H9 (cell line): ENCODE results near the gene HOXA7. TPM values are rescaled to one million over a fixed set of nuclear protein-coding genes. Genes with fewer than 3 reads are reported as not detected.

ENCODE experiments used
- DNase-seq: peaks from one replicate; pipeline ENCODE4 v3.0.0-alpha.2; 2017
- H2AFZ ChIP-seq: one replicate; pipeline ENCODE4 v1.6.1; 2013; ENCODE audit warnings: mild to moderate bottlenecking, low read length, control low read depth, moderate library complexity
- H2AK5ac ChIP-seq: 2 replicates; pipeline ENCODE4 v1.6.1; 2013; ENCODE audit warnings: low read length, control low read depth, mixed read lengths; ENCODE audit not compliant: insufficient read length
- H2BK120ac ChIP-seq: one replicate; pipeline ENCODE4 v1.6.1; 2013; ENCODE audit warnings: low read depth, mild to moderate bottlenecking, low read length, control low read depth, inconsistent platforms; ENCODE audit not compliant: poor library complexity, severe bottlenecking
- H2BK12ac ChIP-seq: 2 replicates; pipeline ENCODE4 v1.6.1; 2013; ENCODE audit warnings: low read length, control low read depth, mixed read lengths, low read depth; ENCODE audit not compliant: insufficient read length
- H2BK15ac ChIP-seq: 2 replicates; pipeline ENCODE4 v1.6.1; 2013; ENCODE audit warnings: low read depth, low read length, control low read depth
- H2BK20ac ChIP-seq: one replicate; pipeline ENCODE4 v1.6.1; 2013; ENCODE audit warnings: low read depth, mild to moderate bottlenecking, low read length, control low read depth, inconsistent platforms; ENCODE audit not compliant: poor library complexity, severe bottlenecking
- H2BK5ac ChIP-seq: 2 replicates; pipeline ENCODE4 v1.6.1; 2013; ENCODE audit warnings: low read length, control low read depth, mixed read lengths; ENCODE audit not compliant: insufficient read length
- H3K14ac ChIP-seq: 2 replicates; pipeline ENCODE4 v1.6.1; 2013; ENCODE audit warnings: low read length, control low read depth; ENCODE audit not compliant: insufficient read depth
- H3K18ac ChIP-seq: 2 replicates; pipeline ENCODE4 v1.6.1; 2013; ENCODE audit warnings: low read depth, mild to moderate bottlenecking, mixed read lengths, low read length, control low read depth; ENCODE audit not compliant: insufficient read length
- H3K23ac ChIP-seq: 2 replicates; pipeline ENCODE4 v1.6.1; 2013; ENCODE audit warnings: low read length, control low read depth, mixed read lengths, low read depth; ENCODE audit not compliant: insufficient read length
- H3K23me2 ChIP-seq: 2 replicates; pipeline ENCODE4 v1.6.1; 2013; ENCODE audit warnings: low read depth, mild to moderate bottlenecking, mixed read lengths, low read length, control low read depth; ENCODE audit not compliant: insufficient read length, poor library complexity, severe bottlenecking
- H3K27ac ChIP-seq: 2 replicates; pipeline ENCODE4 v1.5.1; 2013; ENCODE audit warnings: low read length, control low read depth, mixed read lengths, low read depth; ENCODE audit not compliant: insufficient read length
- H3K27me3 ChIP-seq: 2 replicates; pipeline ENCODE4 v1.6.1; 2013; ENCODE audit warnings: low read length, control low read depth, inconsistent platforms; ENCODE audit not compliant: insufficient read depth
- H3K4ac ChIP-seq: 2 replicates; pipeline ENCODE4 v1.6.1; 2013; ENCODE audit warnings: low read depth, mild to moderate bottlenecking, control low read depth, inconsistent platforms, low read length, moderate library complexity
- H3K4me1 ChIP-seq: 2 replicates; pipeline ENCODE4 v1.6.1; 2013; ENCODE audit warnings: low read length, control low read depth, inconsistent platforms; ENCODE audit not compliant: insufficient read depth
- H3K4me2 ChIP-seq: 2 replicates; pipeline ENCODE4 v1.6.1; 2013; ENCODE audit warnings: low read length, control low read depth, mixed read lengths; ENCODE audit not compliant: insufficient read length, insufficient read depth
- H3K56ac ChIP-seq: 2 replicates; pipeline ENCODE4 v1.6.1; 2013; ENCODE audit warnings: low read depth, mild to moderate bottlenecking, mixed read lengths, low read length, control low read depth; ENCODE audit not compliant: insufficient read length
- H3K79me1 ChIP-seq: 2 replicates; pipeline ENCODE4 v1.6.1; 2013; ENCODE audit warnings: low read depth, mild to moderate bottlenecking, moderate library complexity, low read length, control low read depth, inconsistent platforms; ENCODE audit not compliant: insufficient read depth, poor library complexity, severe bottlenecking
- H3K79me2 ChIP-seq: 2 replicates; pipeline ENCODE4 v1.6.1; 2013; ENCODE audit warnings: low read length, control low read depth, inconsistent platforms; ENCODE audit not compliant: insufficient read depth
- H3K9ac ChIP-seq: 2 replicates; pipeline ENCODE4 v1.6.1; 2013; ENCODE audit warnings: low read length, control low read depth, mixed read lengths; ENCODE audit not compliant: insufficient read length; ENCODE audit errors: extremely low read depth
- H3K9me3 ChIP-seq: one replicate; pipeline ENCODE4 v1.6.1; 2013; ENCODE audit warnings: low read depth, low read length, inconsistent platforms; ENCODE audit not compliant: control insufficient read depth
- H3T11ph ChIP-seq: one replicate; pipeline ENCODE4 v1.6.1; 2013; ENCODE audit warnings: mild to moderate bottlenecking, low read length, control low read depth, inconsistent platforms
- H4K20me1 ChIP-seq: one replicate; pipeline ENCODE4 v1.6.1; 2013; ENCODE audit not compliant: control insufficient read depth, insufficient read length, insufficient read depth
- H4K5ac ChIP-seq: 2 replicates; pipeline ENCODE4 v1.6.1; 2013; ENCODE audit warnings: low read depth, mild to moderate bottlenecking, mixed read lengths, low read length, control low read depth; ENCODE audit not compliant: insufficient read length
- H4K8ac ChIP-seq: replicated peaks from 2 replicates; pipeline ENCODE4 v1.6.1; 2013; ENCODE audit warnings: low read length, control low read depth, mixed read lengths, low read depth; ENCODE audit not compliant: insufficient read length
- H4K91ac ChIP-seq: 2 replicates; pipeline ENCODE4 v1.6.1; 2013; ENCODE audit warnings: low read depth, mild to moderate bottlenecking, moderate library complexity, mixed read lengths, low read length, control low read depth; ENCODE audit not compliant: insufficient read length
- H3K27ac Mint-ChIP-seq, 3 experiments: 2 replicates in 2 of 3; 3 replicates in 1 of 3; pipeline ENCODE4 v1.8.0; 2020 to 2021; ENCODE audit warnings: mixed read lengths in 3 of 3, mild to moderate bottlenecking in 1 of 3, moderate library complexity in 1 of 3
- H3K27me3 Mint-ChIP-seq: 2 replicates; pipeline ENCODE4 v1.8.0; 2021; ENCODE audit warnings: low read depth, mild to moderate bottlenecking, moderate library complexity, mixed read lengths
- H3K36me3 Mint-ChIP-seq, 3 experiments: 2 replicates in 2 of 3; 3 replicates in 1 of 3; pipeline ENCODE4 v1.8.0; 2020 to 2021; ENCODE audit warnings: low read depth in 3 of 3, mixed read lengths in 3 of 3; ENCODE audit not compliant: insufficient read depth in 1 of 3
- H3K4me1 Mint-ChIP-seq, 2 experiments: 2 replicates each; pipeline ENCODE4 v1.8.0; 2020; ENCODE audit warnings: mixed read lengths in 2 of 2
- H3K4me3 Mint-ChIP-seq, 2 experiments: 2 replicates in 1 of 2; 3 replicates in 1 of 2; pipeline ENCODE4 v1.8.0; 2020 to 2021; ENCODE audit warnings: mild to moderate bottlenecking in 2 of 2, mixed read lengths in 2 of 2, moderate library complexity in 1 of 2
- H3K9me3 Mint-ChIP-seq, 2 experiments: 2 replicates in 1 of 2; 3 replicates in 1 of 2; pipeline ENCODE4 v1.8.0; 2020; ENCODE audit warnings: mild to moderate bottlenecking in 2 of 2, mixed read lengths in 2 of 2, moderate library complexity in 1 of 2
- CTCF ChIP-seq: fragments of 200-600 bp; sonication (generic); conservative IDR thresholded peaks from 3 replicates; pipeline ENCODE4 v1.8.0; 2021; ENCODE audit warnings: antibody characterized with exemption, mild to moderate bottlenecking
- WGBS: extraction: QIAGEN DNeasy Blood & Tissue Kit; methylation state at CpG from one replicate; pipeline ENCODE4 v1.1.7; 2013; ENCODE audit warnings: missing lambda C conversion rate, low lambda C conversion rate, mixed read lengths; ENCODE audit not compliant: insufficient read length; ENCODE audit errors: extremely low coverage; 5-methylcytosine and 5-hydroxymethylcytosine counted together
- total RNA-seq: library from RNA; stranded (reverse); gene quantifications from 2 replicates; pipeline ENCODE4 v1.2.1, GENCODE V29; 2021

HOXA7 gene
- total RNA-seq, 1 experiment from 2014 or later: not detected

GRCh38 chr7:27122077-27122910, 34.2 kb downstream of the HOXA7 start:
- H3K9me3 ChIP-seq: no peaks in the 10 kb centered on the region
- H2AK5ac ChIP-seq: no peak overlapping the region
- WGBS: no CpG with 5 or more reads among the region's 42 CpGs
- H2BK5ac ChIP-seq: no peak overlapping the region
- peaks cover 9 to 13% of the 10 kb centered on the region in 2 experiments; a peak in 4 of 5 replicates for H3K9me3 Mint-ChIP-seq
- H3K56ac ChIP-seq: no peak overlapping the region
- H4K8ac ChIP-seq: no peak overlapping the region
- H3K4me2 ChIP-seq: no peak overlapping the region
- peaks cover 100% of the 10 kb centered on the region for H3K27me3 ChIP-seq
- H3K4ac ChIP-seq: no peak overlapping the region
- H3K27me3 Mint-ChIP-seq: peaks cover 100% of the 10 kb centered on the region
- no peak overlapping the region for H2BK120ac ChIP-seq
- no peak overlapping the region for H3K18ac ChIP-seq
- no peak overlapping the region for H3K23ac ChIP-seq
- no peak overlapping the region; a peak in 1 of 5 replicates for H3K4me3 Mint-ChIP-seq
- H3K79me1 ChIP-seq: no peaks in the 10 kb centered on the region
- H3K14ac ChIP-seq: no peak overlapping the region
- no peak overlapping the region for H4K5ac ChIP-seq
- H2BK12ac ChIP-seq: no peak overlapping the region
- H3K36me3 Mint-ChIP-seq: peaks cover 0 to 5% (median 0%) of the 10 kb centered on the region in 3 experiments; a peak in 1 of 7 replicates
- no peaks in the 10 kb centered on the region for H3K79me2 ChIP-seq
- no peaks in the 10 kb centered on the region for H3K4me1 ChIP-seq
- peaks cover 2% of the 10 kb centered on the region for H4K20me1 ChIP-seq
- no peak overlapping the region for H2BK15ac ChIP-seq
- no peak overlapping the region for H4K91ac ChIP-seq
- H3K27ac Mint-ChIP-seq: no peak overlapping the region
- H3K4me1 Mint-ChIP-seq: peaks cover 0 to 15% of the 10 kb centered on the region in 2 experiments; a peak in 1 of 4 replicates
- no peaks in the 10 kb centered on the region for H3K23me2 ChIP-seq
- H3K27ac ChIP-seq: no peak overlapping the region
- no peak for TF ChIP-seq CTCF
- no peak for DNase-seq
- no peak overlapping the region for H3T11ph ChIP-seq
- no peak overlapping the region for H2BK20ac ChIP-seq
- H2AFZ ChIP-seq: no peak overlapping the region
- H3K9ac ChIP-seq: no peak overlapping the region
